GM06990 (cell line): Measurements from ENCODE around the gene DCHS1.

Experiments used
- DNase-seq: peaks from one replicate; pipeline ENCODE4 v3.0.0-alpha.2; 2011; ENCODE audit not compliant: insufficient read length; ENCODE audit errors: extremely low read depth
- H3K27me3 ChIP-seq: replicated peaks from 2 replicates; pipeline ENCODE4 v1.6.0; 2011; ENCODE audit warnings: low read length; ENCODE audit not compliant: control insufficient read depth, insufficient read depth
- H3K36me3 ChIP-seq: 2 replicates; pipeline ENCODE4 v1.5.1; 2011; ENCODE audit warnings: low read length; ENCODE audit not compliant: control insufficient read depth, insufficient read depth
- H3K4me3 ChIP-seq: replicated peaks from 2 replicates; pipeline ENCODE4 v1.5.1; 2011; ENCODE audit warnings: low read depth, mild to moderate bottlenecking, control low read depth, low read length
- TF ChIP-seq, protein P1 (sequence below): IDR thresholded peaks from 2 replicates; pipeline ENCODE4 v1.5.1; 2011; ENCODE audit warnings: low read length, control low read depth, mild to moderate bottlenecking, inconsistent platforms; ENCODE audit not compliant: insufficient read depth, poor library complexity, severe bottlenecking

Gene DCHS1

DNA sequence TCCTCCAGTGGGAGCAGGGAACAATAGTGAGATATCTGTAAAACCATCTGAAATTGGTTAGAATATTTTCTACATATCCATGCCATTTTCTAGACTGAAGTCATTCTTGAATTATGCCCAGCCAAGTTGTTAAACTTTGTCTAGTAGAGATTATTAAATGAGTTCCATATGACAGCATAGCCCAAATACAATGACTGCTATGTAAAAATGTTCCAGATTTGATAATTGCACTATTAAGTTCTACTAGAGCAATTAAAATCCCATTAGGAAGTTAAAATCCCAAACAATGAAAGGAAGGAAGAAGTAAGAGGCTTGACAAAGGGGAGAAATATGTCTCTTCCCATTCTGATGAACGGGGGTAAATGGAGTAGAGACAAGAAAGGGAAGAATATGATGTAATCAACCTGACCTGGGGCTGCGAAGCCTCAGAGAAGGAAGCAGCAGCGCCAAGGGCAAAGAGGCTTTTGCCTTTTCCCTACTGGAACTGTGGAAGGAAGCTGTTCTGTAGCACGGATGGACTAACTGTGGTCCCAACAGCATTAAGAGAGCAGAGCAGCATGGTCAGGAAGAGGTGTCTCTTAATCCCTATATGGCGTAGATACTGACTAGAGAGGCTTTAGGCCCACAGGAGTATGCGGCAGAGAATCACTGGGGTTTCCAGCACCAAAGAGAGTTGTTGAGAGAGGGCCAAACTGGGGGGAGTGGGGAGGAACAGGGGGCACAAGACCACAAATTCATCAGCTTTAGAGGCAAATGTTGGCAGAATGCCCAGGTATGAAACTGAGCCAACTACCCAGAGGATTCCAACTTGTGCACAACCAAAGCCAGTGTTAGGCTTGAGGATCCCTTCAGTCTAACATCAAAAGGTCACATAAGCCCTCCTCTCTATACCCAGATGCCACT is 78.9 kb downstream of the DCHS1 start:
- Histone ChIP-seq H3K4me3 (no peak overlapping the region), H3K27me3 (no peaks in the 10 kb centered on the region), H3K36me3 (no peaks in the 10 kb centered on the region; the same call in none of the 2 replicates)
- TF ChIP-seq, protein P1, sequence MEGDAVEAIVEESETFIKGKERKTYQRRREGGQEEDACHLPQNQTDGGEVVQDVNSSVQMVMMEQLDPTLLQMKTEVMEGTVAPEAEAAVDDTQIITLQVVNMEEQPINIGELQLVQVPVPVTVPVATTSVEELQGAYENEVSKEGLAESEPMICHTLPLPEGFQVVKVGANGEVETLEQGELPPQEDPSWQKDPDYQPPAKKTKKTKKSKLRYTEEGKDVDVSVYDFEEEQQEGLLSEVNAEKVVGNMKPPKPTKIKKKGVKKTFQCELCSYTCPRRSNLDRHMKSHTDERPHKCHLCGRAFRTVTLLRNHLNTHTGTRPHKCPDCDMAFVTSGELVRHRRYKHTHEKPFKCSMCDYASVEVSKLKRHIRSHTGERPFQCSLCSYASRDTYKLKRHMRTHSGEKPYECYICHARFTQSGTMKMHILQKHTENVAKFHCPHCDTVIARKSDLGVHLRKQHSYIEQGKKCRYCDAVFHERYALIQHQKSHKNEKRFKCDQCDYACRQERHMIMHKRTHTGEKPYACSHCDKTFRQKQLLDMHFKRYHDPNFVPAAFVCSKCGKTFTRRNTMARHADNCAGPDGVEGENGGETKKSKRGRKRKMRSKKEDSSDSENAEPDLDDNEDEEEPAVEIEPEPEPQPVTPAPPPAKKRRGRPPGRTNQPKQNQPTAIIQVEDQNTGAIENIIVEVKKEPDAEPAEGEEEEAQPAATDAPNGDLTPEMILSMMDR, result no peak
- no peak for DNase-seq

GRCh38 chr11:6574816-6575715 is 80.5 kb downstream of the DCHS1 start:
- no peak overlapping the region for H3K4me3 ChIP-seq
- DNase-seq, result no peak
- TF ChIP-seq, protein P1, result no peak
- H3K27me3 ChIP-seq, result no peaks in the 10 kb centered on the region
- no peaks in the 10 kb centered on the region; the same call in none of the 2 replicates for H3K36me3 ChIP-seq

GRCh38 chr11:6572215-6572614 is 83.4 kb downstream of the DCHS1 start:
- no peaks in the 10 kb centered on the region for H3K27me3 ChIP-seq
- peaks cover 3% of the 10 kb centered on the region for H3K36me3 ChIP-seq
- TF ChIP-seq, protein P1, result no peak
- no peak overlapping the region for H3K4me3 ChIP-seq
- DNase-seq, result no peak

DNA sequence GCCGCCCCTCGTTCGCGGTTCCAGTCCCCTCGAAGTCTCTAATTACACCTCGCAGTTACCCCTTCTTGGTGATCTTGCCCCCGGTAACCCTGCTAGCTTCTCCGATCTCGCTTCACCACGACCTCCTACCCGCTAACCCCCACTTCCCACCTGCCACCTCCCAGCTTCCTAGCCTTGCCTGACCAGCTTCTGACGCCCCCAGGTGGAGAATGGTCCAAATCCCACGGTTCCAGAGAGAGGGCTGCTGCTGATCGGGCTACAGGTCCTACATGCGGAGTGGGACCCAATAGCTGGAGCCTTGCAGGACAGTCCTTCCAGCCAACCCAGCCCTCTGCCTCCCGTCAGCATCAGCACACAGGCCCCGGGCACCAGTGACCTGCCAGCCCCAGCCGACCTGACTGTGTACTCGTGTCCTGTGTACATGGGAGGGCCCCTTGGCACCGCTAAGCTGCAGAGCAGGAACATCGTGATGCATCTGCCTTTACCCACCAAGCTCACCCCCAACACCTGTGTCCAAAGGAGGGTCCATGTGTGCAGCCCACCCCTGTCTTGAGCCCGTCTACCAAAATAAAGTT is 84.1 kb downstream of the DCHS1 start:
- Histone ChIP-seq H3K4me3 (no peak overlapping the region), H3K27me3 (no peaks in the 10 kb centered on the region), H3K36me3 (peaks cover 4% of the 10 kb centered on the region)
- TF ChIP-seq, protein P1, result no peak
- DNase-seq, result no peak
